ENCODE measurements around the gene HMGXB4.

Gene HMGXB4

GRCh38 chr22:35253946-35254345 lies 3.3 kb upstream of the HMGXB4 start:
- no peak for DNase-seq (ENCODE audit: low read depth in 1 of 2, low spot score in 1 of 2)

GRCh38 chr22:35257002-35257320 lies 332 bp upstream of the HMGXB4 start:
- no peak for DNase-seq (ENCODE audit: low read depth in 1 of 2, low spot score in 1 of 2)

- no peak for DNase-seq (ENCODE audit: low read depth in 1 of 2, low spot score in 1 of 2)
Measured at GRCh38 chr22:35258191-35258988, 1.1 kb downstream of the HMGXB4 start.

GRCh38 chr22:35264986-35265385 lies 7.7 kb downstream of the HMGXB4 start:
- DNase-seq (ENCODE audit: low read depth in 1 of 2, low spot score in 1 of 2) = no peak

GRCh38 chr22:35266277-35266676 lies 9.0 kb downstream of the HMGXB4 start:
- no peak for DNase-seq (ENCODE audit: low read depth in 1 of 2, low spot score in 1 of 2)

- DNase-seq (ENCODE audit: low read depth in 1 of 2, low spot score in 1 of 2) = no peak
Measured at GRCh38 chr22:35269630-35270029, 12.3 kb downstream of the HMGXB4 start.

- no peak for DNase-seq (ENCODE audit: low read depth in 1 of 2, low spot score in 1 of 2)
Measured at GRCh38 chr22:35274154-35274871, 17.0 kb downstream of the HMGXB4 start.

GRCh38 chr22:35275580-35275979 lies 18.3 kb downstream of the HMGXB4 start:
- DNase-seq (ENCODE audit: low read depth in 1 of 2, low spot score in 1 of 2) = no peak

- DNase-seq (ENCODE audit: low read depth in 1 of 2, low spot score in 1 of 2) = no peak
Measured at GRCh38 chr22:35276019-35276418, 18.7 kb downstream of the HMGXB4 start.

GRCh38 chr22:35288116-35288515 lies 30.8 kb downstream of the HMGXB4 start:
- DNase-seq (ENCODE audit: low read depth in 1 of 2, low spot score in 1 of 2) = no peak

- no peak for DNase-seq (ENCODE audit: low read depth in 1 of 2, low spot score in 1 of 2)
Measured at GRCh38 chr22:35292786-35293185, 35.5 kb downstream of the HMGXB4 start.

- no peak for DNase-seq (ENCODE audit: low read depth in 1 of 2, low spot score in 1 of 2)
Measured at GRCh38 chr22:35296051-35296450, 38.8 kb downstream of the HMGXB4 start.

- no peak for DNase-seq (ENCODE audit: low read depth in 1 of 2, low spot score in 1 of 2)
Measured at GRCh38 chr22:35299217-35299672, 42.0 kb downstream of the HMGXB4 start.

GRCh38 chr22:35299673-35300499 lies 42.6 kb downstream of the HMGXB4 start, which contains the start of gene TOM1:
Gene TOM1 (plus strand): TSS chr22:35299894. CDS start chr22:35299929, 35 bp downstream.
- DNase-seq (ENCODE audit: low read depth in 1 of 2, low spot score in 1 of 2) = peak; percentile 96 to 98

GRCh38 chr22:35301372-35301874 lies 44.1 kb downstream of the HMGXB4 start:
- no peak for DNase-seq (ENCODE audit: low read depth in 1 of 2, low spot score in 1 of 2)

GRCh38 chr22:35303029-35303624 lies 45.8 kb downstream of the HMGXB4 start:
- no peak for DNase-seq (ENCODE audit: low read depth in 1 of 2, low spot score in 1 of 2)

GRCh38 chr22:35305525-35306070 lies 48.3 kb downstream of the HMGXB4 start:
- DNase-seq (ENCODE audit: low read depth in 1 of 2, low spot score in 1 of 2) = no peak

- DNase-seq (ENCODE audit: low read depth in 1 of 2, low spot score in 1 of 2) = no peak
Measured at GRCh38 chr22:35306350-35306967, 49.2 kb downstream of the HMGXB4 start.

GRCh38 chr22:35307372-35307771 lies 50.1 kb downstream of the HMGXB4 start:
- no peak for DNase-seq (ENCODE audit: low read depth in 1 of 2, low spot score in 1 of 2)

GRCh38 chr22:35307892-35308291 lies 50.6 kb downstream of the HMGXB4 start:
- no peak for DNase-seq (ENCODE audit: low read depth in 1 of 2, low spot score in 1 of 2)

Data from stimulated activated CD4-positive, alpha-beta T cell treated with anti-CD3 and anti-CD28 coated beads, Interleukin-15, amount 100 ng/mL, for 1 hour (primary cell).